Omental fat pad (tissue), 4 donors: ENCODE results near the gene HAPLN2. TPM values are rescaled to one million over a fixed set of nuclear protein-coding genes. Genes with fewer than 3 reads are reported as not detected.
"Not testable (repeated sequence)": the region's sequence is repeated elsewhere in the genome, so short reads cannot be mapped to it uniquely, and the experiment has no call there.

ENCODE experiments used
- ATAC-seq: fragments of 150-250 bp; one replicate; pipeline ENCODE4 v1.9.1; 2016; ENCODE audit warnings: mild to moderate bottlenecking, moderate library complexity; ENCODE audit not compliant: low FRiP score
- DNase-seq: peaks from one replicate; pipeline ENCODE4 v3.0.0-alpha.2; 2019; ENCODE audit warnings: low spot score
- CTCF ChIP-seq, 3 donors: fragments of 450-650 bp; IDR thresholded peaks; one replicate each; pipeline ENCODE4 v1.5.1; 2016 to 2017; ENCODE audit warnings: antibody characterized with exemption in 3 of 3, mild to moderate bottlenecking in 3 of 3, moderate library complexity in 2 of 3
- total RNA-seq, 4 donors: library from RNA; depleted of rRNA; stranded (reverse); fragments of >200 nt; gene quantifications; one replicate each; pipeline ENCODE4 v1.1.0, GENCODE V29; 2016

Gene HAPLN2
- total RNA-seq, 4 donors from 2014 or later: 2.8 TPM; not detected in 3

GRCh38 chr1:156629823-156630449 is 10.7 kb downstream of the HAPLN2 start:
- ATAC-seq (no peak), DNase-seq (no peak)
- no peak for TF ChIP-seq CTCF (IDR thresholded peaks at IDR 0.05)

GRCh38 chr1:156631152-156631551 is 11.9 kb downstream of the HAPLN2 start:
- not testable (repeated sequence) for DNase-seq, ATAC-seq

- ATAC-seq (no peak), DNase-seq (no peak)
- TF ChIP-seq CTCF (IDR thresholded peaks at IDR 0.05): no peak
These were observed 13.1 kb downstream of the HAPLN2 start for GRCh38 chr1:156632355-156632754.

- no peak for ATAC-seq
- no peak for DNase-seq
- TF ChIP-seq CTCF (IDR thresholded peaks at IDR 0.05): no peak
These were observed 19.2 kb downstream of the HAPLN2 start for GRCh38 chr1:156638189-156638985.

- TF ChIP-seq CTCF (IDR thresholded peaks at IDR 0.05): no peak
- DNase-seq (no peak), ATAC-seq (no peak)
These were observed 20.4 kb downstream of the HAPLN2 start for GRCh38 chr1:156639601-156640101.

GRCh38 chr1:156640842-156641706 is 21.9 kb downstream of the HAPLN2 start:
- no peak for TF ChIP-seq CTCF (IDR thresholded peaks at IDR 0.05)
- DNase-seq (no peak), ATAC-seq (no peak)

- DNase-seq (no peak), ATAC-seq (peak; percentile 65)
- TF ChIP-seq CTCF (IDR thresholded peaks at IDR 0.05): no peak
These were observed 22.6 kb downstream of the HAPLN2 start, which contains the start of gene BCAN for GRCh38 chr1:156641761-156642264. BCAN (plus strand) TSS chr1:156642117; CDS start chr1:156646055, 3,938 bp downstream.
